Central memory CD8-positive, alpha-beta T cell (primary cell): Measurements from ENCODE around the gene KLHL18.
"Not testable (repeated sequence)": the region's sequence is repeated elsewhere in the genome, so short reads cannot be mapped to it uniquely, and the experiment has no call there.

Experiments
- ATAC-seq: fragments of 150-1000 bp; cut with Tn5 transposase; replicated peaks from 2 replicates; pipeline ENCODE4 v1.10.0; 2022; ENCODE audit warnings: mild to moderate bottlenecking, moderate FRiP score, moderate number of reproducible peaks; ENCODE audit not compliant: poor library complexity, severe bottlenecking; ENCODE audit errors: extremely low read depth
- DNase-seq, 2 donors: peaks; one replicate each; pipeline ENCODE4 v3.0.0; 2021; ENCODE audit warnings: low spot score in 2 of 2
- H3K27ac Mint-ChIP-seq: one replicate; pipeline ENCODE4 v1.8.0; 2022; ENCODE audit warnings: low read depth, mild to moderate bottlenecking, moderate library complexity, mixed read lengths
- H3K27me3 Mint-ChIP-seq: one replicate; pipeline ENCODE4 v1.8.0; 2022; ENCODE audit warnings: mixed read lengths
- H3K36me3 Mint-ChIP-seq: one replicate; pipeline ENCODE4 v1.8.0; 2022; ENCODE audit warnings: mild to moderate bottlenecking, moderate library complexity, mixed read lengths; ENCODE audit not compliant: insufficient read depth
- H3K4me1 Mint-ChIP-seq: one replicate; pipeline ENCODE4 v1.8.0; 2022; ENCODE audit warnings: mixed read lengths
- H3K4me3 Mint-ChIP-seq: one replicate; pipeline ENCODE4 v1.8.0; 2022; ENCODE audit warnings: mild to moderate bottlenecking, moderate library complexity, mixed read lengths
- H3K9me3 Mint-ChIP-seq: one replicate; pipeline ENCODE4 v1.8.0; 2022; ENCODE audit warnings: mixed read lengths

Gene KLHL18

GRCh38 chr3:47283591-47284364 lies 1.0 kb downstream of the KLHL18 start:
- H3K36me3 Mint-ChIP-seq = peaks cover 42% of the 10 kb centered on the region
- peaks cover 45% of the 10 kb centered on the region for H3K4me1 Mint-ChIP-seq
- H3K9me3 Mint-ChIP-seq = no peaks in the 10 kb centered on the region

GRCh38 chr3:47288966-47289910 lies 6.5 kb downstream of the KLHL18 start:
- H3K9me3 Mint-ChIP-seq = no peaks in the 10 kb centered on the region
- ATAC-seq (no peak), DNase-seq (no peak)
- no peak overlapping the region for H3K4me3 Mint-ChIP-seq
- no peak overlapping the region for H3K27ac Mint-ChIP-seq
- no peaks in the 10 kb centered on the region for H3K27me3 Mint-ChIP-seq
- peaks cover 42% of the 10 kb centered on the region for H3K4me1 Mint-ChIP-seq
- H3K36me3 Mint-ChIP-seq = peaks cover 27% of the 10 kb centered on the region

More at GRCh38 chr3:47283591-47284364, 1.0 kb downstream of the KLHL18 start:
- Mint-ChIP-seq H3K4me3 (peak overlapping the region; percentile 97), H3K27ac (peak overlapping the region; percentile 99), H3K27me3 (no peaks in the 10 kb centered on the region)
- no peak for ATAC-seq
- DNase-seq = no peak

GRCh38 chr3:47291158-47291753 lies 8.5 kb downstream of the KLHL18 start:
- Mint-ChIP-seq H3K36me3 (peaks cover 26% of the 10 kb centered on the region), H3K4me1 (peaks cover 47% of the 10 kb centered on the region), H3K4me3 (no peak overlapping the region), H3K27me3 (no peaks in the 10 kb centered on the region), H3K9me3 (no peaks in the 10 kb centered on the region), H3K27ac (no peak overlapping the region)
- ATAC-seq = no peak
- no peak for DNase-seq

GRCh38 chr3:47291754-47292420 lies 9.1 kb downstream of the KLHL18 start:
- not testable (repeated sequence) for H3K27me3 Mint-ChIP-seq, H3K27ac Mint-ChIP-seq, H3K4me3 Mint-ChIP-seq, H3K9me3 Mint-ChIP-seq, ATAC-seq, DNase-seq
- H3K36me3 Mint-ChIP-seq = peaks cover 27% of the 10 kb centered on the region
- H3K4me1 Mint-ChIP-seq = peaks cover 49% of the 10 kb centered on the region

- ATAC-seq = no peak
- no peaks in the 10 kb centered on the region for H3K9me3 Mint-ChIP-seq
- H3K36me3 Mint-ChIP-seq = peaks cover 22% of the 10 kb centered on the region
- no peaks in the 10 kb centered on the region for H3K27me3 Mint-ChIP-seq
- H3K4me1 Mint-ChIP-seq = peaks cover 53% of the 10 kb centered on the region
- H3K4me3 Mint-ChIP-seq = no peak overlapping the region
- DNase-seq = no peak
- no peak overlapping the region for H3K27ac Mint-ChIP-seq
Observed at GRCh38 chr3:47293822-47294221, 11.1 kb downstream of the KLHL18 start.

- no peak overlapping the region for H3K27ac Mint-ChIP-seq
- peaks cover 17% of the 10 kb centered on the region for H3K36me3 Mint-ChIP-seq
- ATAC-seq (no peak), DNase-seq (no peak)
- no peaks in the 10 kb centered on the region for H3K9me3 Mint-ChIP-seq
- H3K27me3 Mint-ChIP-seq = no peaks in the 10 kb centered on the region
- H3K4me1 Mint-ChIP-seq = peaks cover 52% of the 10 kb centered on the region
- no peak overlapping the region for H3K4me3 Mint-ChIP-seq
Observed at GRCh38 chr3:47294392-47294791, 11.6 kb downstream of the KLHL18 start.

GRCh38 chr3:47295322-47295721 lies 12.6 kb downstream of the KLHL18 start:
- Mint-ChIP-seq H3K4me3 (no peak overlapping the region), H3K27me3 (no peaks in the 10 kb centered on the region), H3K4me1 (peaks cover 44% of the 10 kb centered on the region), H3K9me3 (no peaks in the 10 kb centered on the region), H3K27ac (peak overlapping the region; percentile 25), H3K36me3 (peaks cover 14% of the 10 kb centered on the region)
- DNase-seq (no peak), ATAC-seq (no peak)

- Mint-ChIP-seq H3K27ac (peak overlapping the region; percentile 25), H3K9me3 (no peaks in the 10 kb centered on the region), H3K36me3 (peaks cover 10% of the 10 kb centered on the region), H3K27me3 (no peaks in the 10 kb centered on the region), H3K4me1 (peaks cover 39% of the 10 kb centered on the region), H3K4me3 (no peak overlapping the region)
- no peak for DNase-seq
- no peak for ATAC-seq
Observed at GRCh38 chr3:47295976-47296375, 13.2 kb downstream of the KLHL18 start.

GRCh38 chr3:47296562-47297302 lies 14.0 kb downstream of the KLHL18 start:
- H3K9me3 Mint-ChIP-seq = no peaks in the 10 kb centered on the region
- H3K36me3 Mint-ChIP-seq = peaks cover 13% of the 10 kb centered on the region
- ATAC-seq = no peak
- H3K27ac Mint-ChIP-seq = peak overlapping the region; percentile 25
- H3K27me3 Mint-ChIP-seq = no peaks in the 10 kb centered on the region
- no peak overlapping the region for H3K4me3 Mint-ChIP-seq
- H3K4me1 Mint-ChIP-seq = peaks cover 39% of the 10 kb centered on the region
- no peak for DNase-seq

- no peak overlapping the region for H3K27ac Mint-ChIP-seq
- H3K27me3 Mint-ChIP-seq = no peaks in the 10 kb centered on the region
- H3K9me3 Mint-ChIP-seq = no peaks in the 10 kb centered on the region
- no peak for ATAC-seq
- no peak overlapping the region for H3K4me3 Mint-ChIP-seq
- peaks cover 43% of the 10 kb centered on the region for H3K4me1 Mint-ChIP-seq
- no peak for DNase-seq
- peaks cover 23% of the 10 kb centered on the region for H3K36me3 Mint-ChIP-seq
Observed at GRCh38 chr3:47298439-47298838, 15.7 kb downstream of the KLHL18 start.

- H3K36me3 Mint-ChIP-seq = peaks cover 26% of the 10 kb centered on the region
- peaks cover 37% of the 10 kb centered on the region for H3K4me1 Mint-ChIP-seq
- ATAC-seq = no peak
Observed at GRCh38 chr3:47299381-47300318, 16.9 kb downstream of the KLHL18 start.

More at GRCh38 chr3:47299381-47300318, 16.9 kb downstream of the KLHL18 start:
- DNase-seq = no peak
- Mint-ChIP-seq H3K27ac (no peak overlapping the region), H3K4me3 (no peak overlapping the region), H3K27me3 (no peaks in the 10 kb centered on the region), H3K9me3 (no peaks in the 10 kb centered on the region)
